Measurements from ENCODE around the gene SOCS4. TPM values are rescaled to one million over a fixed set of nuclear protein-coding genes. Genes with fewer than 3 reads are reported as not detected.
"Not testable (repeated sequence)": the region's sequence is repeated elsewhere in the genome, so short reads cannot be mapped to it uniquely, and the experiment has no call there.

Gene SOCS4
- total RNA-seq, 1 experiment from 2014 or later, result 7.7 TPM

GRCh38 chr14:55062517-55063351, 35.7 kb downstream of the SOCS4 start:
- peaks cover 17% of the 10 kb centered on the region for H3K36me3 ChIP-seq (replicated peaks; ENCODE audit: control insufficient read depth, insufficient read depth, low read length)
- no peak for DNase-seq
- no peak overlapping the region for H3K4me3 ChIP-seq (ENCODE audit: insufficient read depth, low read depth, low read length)
- H3K27me3 ChIP-seq (ENCODE audit: control insufficient read depth, insufficient read depth, low read length), result no peaks in the 10 kb centered on the region

- not testable (repeated sequence) for H3K27me3 ChIP-seq (ENCODE audit: control insufficient read depth, insufficient read depth, low read length); DNase-seq; H3K4me3 ChIP-seq (ENCODE audit: insufficient read depth, low read depth, low read length)
- peaks cover 15% of the 10 kb centered on the region for H3K36me3 ChIP-seq (replicated peaks; ENCODE audit: control insufficient read depth, insufficient read depth, low read length)
Measured at GRCh38 chr14:55064896-55065295, 37.9 kb downstream of the SOCS4 start.

- H3K27me3 ChIP-seq (ENCODE audit: control insufficient read depth, insufficient read depth, low read length), result no peaks in the 10 kb centered on the region
- no peak for DNase-seq
- no peak overlapping the region for H3K4me3 ChIP-seq (ENCODE audit: insufficient read depth, low read depth, low read length)
- peaks cover 15% of the 10 kb centered on the region for H3K36me3 ChIP-seq (replicated peaks; ENCODE audit: control insufficient read depth, insufficient read depth, low read length)
Measured at GRCh38 chr14:55065411-55065810, 38.4 kb downstream of the SOCS4 start.

GRCh38 chr14:55066223-55066622, 39.2 kb downstream of the SOCS4 start:
- H3K36me3 ChIP-seq (replicated peaks; ENCODE audit: control insufficient read depth, insufficient read depth, low read length), result peaks cover 15% of the 10 kb centered on the region
- H3K4me3 ChIP-seq (ENCODE audit: insufficient read depth, low read depth, low read length), result no peak overlapping the region
- no peaks in the 10 kb centered on the region for H3K27me3 ChIP-seq (ENCODE audit: control insufficient read depth, insufficient read depth, low read length)
- DNase-seq, result no peak

GRCh38 chr14:55070981-55071411, 44.0 kb downstream of the SOCS4 start:
- no peaks in the 10 kb centered on the region for H3K27me3 ChIP-seq (ENCODE audit: control insufficient read depth, insufficient read depth, low read length)
- no peaks in the 10 kb centered on the region for H3K36me3 ChIP-seq (replicated peaks; ENCODE audit: control insufficient read depth, insufficient read depth, low read length)
- DNase-seq, result no peak
- no peak overlapping the region for H3K4me3 ChIP-seq (ENCODE audit: insufficient read depth, low read depth, low read length)

- Histone ChIP-seq H3K36me3 (replicated peaks; ENCODE audit: control insufficient read depth, insufficient read depth, low read length) (no peaks in the 10 kb centered on the region), H3K27me3 (ENCODE audit: control insufficient read depth, insufficient read depth, low read length) (no peaks in the 10 kb centered on the region), H3K4me3 (ENCODE audit: insufficient read depth, low read depth, low read length) (no peak overlapping the region)
- DNase-seq, result no peak
Measured at GRCh38 chr14:55071870-55072640, 45.0 kb downstream of the SOCS4 start.

- Histone ChIP-seq H3K27me3 (ENCODE audit: control insufficient read depth, insufficient read depth, low read length) (no peaks in the 10 kb centered on the region), H3K36me3 (replicated peaks; ENCODE audit: control insufficient read depth, insufficient read depth, low read length) (no peaks in the 10 kb centered on the region), H3K4me3 (ENCODE audit: insufficient read depth, low read depth, low read length) (no peak overlapping the region)
- no peak for DNase-seq
Measured at GRCh38 chr14:55073856-55074255, 46.8 kb downstream of the SOCS4 start.

GRCh38 chr14:55074662-55075061, 47.6 kb downstream of the SOCS4 start:
- DNase-seq, result no peak
- no peaks in the 10 kb centered on the region for H3K27me3 ChIP-seq (ENCODE audit: control insufficient read depth, insufficient read depth, low read length)
- H3K4me3 ChIP-seq (ENCODE audit: insufficient read depth, low read depth, low read length), result no peak overlapping the region
- no peaks in the 10 kb centered on the region for H3K36me3 ChIP-seq (replicated peaks; ENCODE audit: control insufficient read depth, insufficient read depth, low read length)

- no peaks in the 10 kb centered on the region for H3K36me3 ChIP-seq (replicated peaks; ENCODE audit: control insufficient read depth, insufficient read depth, low read length)
- no peak for DNase-seq
Measured at GRCh38 chr14:55075628-55076175, 48.7 kb downstream of the SOCS4 start.

GRCh38 chr14:55077170-55078151, 50.4 kb downstream of the SOCS4 start:
- H3K27me3 ChIP-seq (ENCODE audit: control insufficient read depth, insufficient read depth, low read length), result no peaks in the 10 kb centered on the region
- no peak for DNase-seq
- H3K36me3 ChIP-seq (replicated peaks; ENCODE audit: control insufficient read depth, insufficient read depth, low read length), result no peaks in the 10 kb centered on the region
- H3K4me3 ChIP-seq (ENCODE audit: insufficient read depth, low read depth, low read length), result no peak overlapping the region

More at GRCh38 chr14:55075628-55076175, 48.7 kb downstream of the SOCS4 start:
- Histone ChIP-seq H3K4me3 (ENCODE audit: insufficient read depth, low read depth, low read length) (no peak overlapping the region), H3K27me3 (ENCODE audit: control insufficient read depth, insufficient read depth, low read length) (no peaks in the 10 kb centered on the region)

GRCh38 chr14:55079961-55080360, 52.9 kb downstream of the SOCS4 start:
- H3K4me3 ChIP-seq (ENCODE audit: insufficient read depth, low read depth, low read length); H3K36me3 ChIP-seq (replicated peaks; ENCODE audit: control insufficient read depth, insufficient read depth, low read length); H3K27me3 ChIP-seq (ENCODE audit: control insufficient read depth, insufficient read depth, low read length); DNase-seq: not testable (repeated sequence)

- no peaks in the 10 kb centered on the region for H3K36me3 ChIP-seq (replicated peaks; ENCODE audit: control insufficient read depth, insufficient read depth, low read length)
- H3K4me3 ChIP-seq (ENCODE audit: insufficient read depth, low read depth, low read length), result no peak overlapping the region
- H3K27me3 ChIP-seq (ENCODE audit: control insufficient read depth, insufficient read depth, low read length), result no peaks in the 10 kb centered on the region
- no peak for DNase-seq
Measured at GRCh38 chr14:55084401-55085059, 57.5 kb downstream of the SOCS4 start.

- no peaks in the 10 kb centered on the region for H3K27me3 ChIP-seq (ENCODE audit: control insufficient read depth, insufficient read depth, low read length)
- no peak overlapping the region for H3K4me3 ChIP-seq (ENCODE audit: insufficient read depth, low read depth, low read length)
- no peaks in the 10 kb centered on the region for H3K36me3 ChIP-seq (replicated peaks; ENCODE audit: control insufficient read depth, insufficient read depth, low read length)
- DNase-seq, result no peak
Measured at GRCh38 chr14:55085060-55085660, 58.1 kb downstream of the SOCS4 start.
